Adrenal gland (tissue), 12 donors: ENCODE measurements around the gene PGS1. TPM values are rescaled to one million over a fixed set of nuclear protein-coding genes. Genes with fewer than 3 reads are reported as not detected.

Experiments used
- DNase-seq, 7 donors: peaks; one replicate each; pipeline ENCODE4 v3.0.0-alpha.2; 2019 to 2020
- H3K27ac ChIP-seq, 5 donors: fragments of 200-600 bp; sonication (generic) in 4 of 5; 1 replicate in 3 of 5; 2 replicates in 2 of 5; pipeline versions ENCODE4 v1.5.1 to v1.8.0; 2016 to 2020; ENCODE audit warnings: mild to moderate bottlenecking in 1 of 5
- H3K27me3 ChIP-seq: fragments of 200-600 bp; 2 replicates; pipeline ENCODE4 v1.8.0; 2021
- H3K36me3 ChIP-seq, 2 donors: fragments of 200-600 bp; replicated peaks in 1 of 2; 1 replicate in 1 of 2; 2 replicates in 1 of 2; pipeline versions ENCODE4 v1.5.1 to v1.8.0; 2018 to 2022
- H3K4me1 ChIP-seq, 2 donors: fragments of 200-600 bp; replicated peaks in 1 of 2; 1 replicate in 1 of 2; 2 replicates in 1 of 2; pipeline versions ENCODE4 v1.5.1 to v1.8.0; 2018 to 2021
- H3K4me3 ChIP-seq, 4 donors: fragments of 200-600 bp; sonication (generic) in 3 of 4; one replicate each; pipeline ENCODE4 v1.5.1; 2016 to 2018
- H3K9me3 ChIP-seq, 3 donors: fragments of 200-600 bp; sonication (generic) in 1 of 3; replicated peaks in 1 of 3; 1 replicate in 2 of 3; 2 replicates in 1 of 3; pipeline versions ENCODE4 v1.5.1 to v1.8.0; 2016 to 2021
- POLR2A ChIP-seq, 2 donors: fragments of 450-650 bp; IDR thresholded peaks; one replicate each; pipeline ENCODE4 v1.6.1; 2017; ENCODE audit warnings: antibody characterized with exemption in 2 of 2, mild to moderate bottlenecking in 2 of 2, moderate library complexity in 1 of 2
- WGBS, 4 donors: extraction: QIAGEN DNeasy Blood & Tissue Kit in 2 of 4; methylation state at CpG; one replicate each; pipeline versions ENCODE4 v1.1.5 to v1.1.7; 2013 to 2017; 5-methylcytosine and 5-hydroxymethylcytosine counted together
- intact Hi-C, 2 donors: fragments of 100-400 bp; cut with DNase I; formaldehyde crosslinking; loops; one replicate each; pipeline versions ENCODE4 v1.14.1 to v1.15.0; 2022 to 2023
- polyA plus RNA-seq, 3 donors: library from polyadenylated mRNA; stranded (reverse); fragments of 200-250 nt in 2 of 3; fragments of 350-450 nt in 1 of 3; fragmentation: Illumina TruSeq in 1 of 3; extraction: RNeasy Lipid Tissue Mini Kit (QIAGEN cat#74804) in 1 of 3; gene quantifications; one replicate each; pipeline ENCODE4 v1.2.3, GENCODE V29; 2013 to 2014
- total RNA-seq, 9 donors: library from RNA; depleted of rRNA in 4 of 9; stranded (reverse); fragments of >200 nt in 4 of 9; fragments of 120-200 nt in 1 of 9; fragmentation: NEBNext Ultra II Directional in 1 of 9; extraction: Animal tissue kit (Norgen Biotek cat#: 25700) in 1 of 9; gene quantifications; one replicate each; pipeline versions ENCODE4 v1.1.0 to v1.2.4, GENCODE V29; 2013 to 2023
- TF ChIP-seq, protein P1 (sequence below), 6 experiments: fragments of 450-650 bp in 4 of 6; fragments of 200-600 bp in 2 of 6; sonication (generic) in 1 of 6; IDR thresholded peaks; 1 replicate in 5 of 6; 2 replicates in 1 of 6; pipeline versions ENCODE4 v1.5.1 to v1.8.0; 2016 to 2021; ENCODE audit warnings: antibody characterized with exemption in 6 of 6, mild to moderate bottlenecking in 2 of 6, moderate library complexity in 1 of 6
- donor health status: healthy with polysubstance abuse.
- donor health status: Bipolar disorder and iron deficiency.
- donor health status: DM: yes; HTN: yes; CAD: no.
- donor health status: DM: no; HTN: no; CAD: no.
- donor health status: DM: no; HTN: no; CAD: no.
- donor health status: DM: yes; HTN: yes; CAD: no.

Gene PGS1
- total and polyA plus RNA-seq, 12 donors: 11.9 to 64.5 (median 31.0) TPM

DNA sequence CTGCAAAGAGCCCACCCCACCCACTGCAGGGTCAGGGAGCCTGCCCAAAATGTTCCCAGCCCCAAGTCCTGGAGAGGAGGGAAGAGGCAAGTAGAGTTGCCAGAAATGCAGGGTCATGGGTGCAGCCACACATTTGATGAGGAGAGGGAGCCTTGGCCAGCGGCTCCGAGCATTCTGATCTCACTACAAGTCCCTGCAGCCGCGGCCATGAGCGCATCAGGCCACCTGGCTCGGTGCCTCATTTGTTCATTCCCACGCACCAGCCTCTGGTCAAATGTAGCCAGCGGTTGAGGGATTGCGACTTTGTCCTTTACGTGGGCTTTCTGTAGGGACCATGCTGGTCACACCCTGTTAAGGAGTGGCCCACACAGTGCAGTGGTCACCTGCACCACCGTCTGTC, 48.7 kb downstream of the PGS1 start:
- no peaks in the 10 kb centered on the region for H3K27me3 ChIP-seq
- intact Hi-C loops: no loop called here
- H3K9me3 ChIP-seq: no peaks in the 10 kb centered on the region
- H3K4me3 ChIP-seq: no peak overlapping the region
- no peak for DNase-seq
- peaks cover 0 to 38% of the 10 kb centered on the region in 2 donors for H3K36me3 ChIP-seq
- TF ChIP-seq, protein P1, sequence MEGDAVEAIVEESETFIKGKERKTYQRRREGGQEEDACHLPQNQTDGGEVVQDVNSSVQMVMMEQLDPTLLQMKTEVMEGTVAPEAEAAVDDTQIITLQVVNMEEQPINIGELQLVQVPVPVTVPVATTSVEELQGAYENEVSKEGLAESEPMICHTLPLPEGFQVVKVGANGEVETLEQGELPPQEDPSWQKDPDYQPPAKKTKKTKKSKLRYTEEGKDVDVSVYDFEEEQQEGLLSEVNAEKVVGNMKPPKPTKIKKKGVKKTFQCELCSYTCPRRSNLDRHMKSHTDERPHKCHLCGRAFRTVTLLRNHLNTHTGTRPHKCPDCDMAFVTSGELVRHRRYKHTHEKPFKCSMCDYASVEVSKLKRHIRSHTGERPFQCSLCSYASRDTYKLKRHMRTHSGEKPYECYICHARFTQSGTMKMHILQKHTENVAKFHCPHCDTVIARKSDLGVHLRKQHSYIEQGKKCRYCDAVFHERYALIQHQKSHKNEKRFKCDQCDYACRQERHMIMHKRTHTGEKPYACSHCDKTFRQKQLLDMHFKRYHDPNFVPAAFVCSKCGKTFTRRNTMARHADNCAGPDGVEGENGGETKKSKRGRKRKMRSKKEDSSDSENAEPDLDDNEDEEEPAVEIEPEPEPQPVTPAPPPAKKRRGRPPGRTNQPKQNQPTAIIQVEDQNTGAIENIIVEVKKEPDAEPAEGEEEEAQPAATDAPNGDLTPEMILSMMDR (IDR thresholded peaks at IDR 0.05): no peak
- TF ChIP-seq POLR2A (IDR thresholded peaks at IDR 0.05): no peak
- no peak overlapping the region for H3K27ac ChIP-seq
- 92 to 95% (median 94%) methylated on average over 11 of the region's 11 CpGs for WGBS, 4 donors
- H3K4me1 ChIP-seq: no peaks in the 10 kb centered on the region

DNA sequence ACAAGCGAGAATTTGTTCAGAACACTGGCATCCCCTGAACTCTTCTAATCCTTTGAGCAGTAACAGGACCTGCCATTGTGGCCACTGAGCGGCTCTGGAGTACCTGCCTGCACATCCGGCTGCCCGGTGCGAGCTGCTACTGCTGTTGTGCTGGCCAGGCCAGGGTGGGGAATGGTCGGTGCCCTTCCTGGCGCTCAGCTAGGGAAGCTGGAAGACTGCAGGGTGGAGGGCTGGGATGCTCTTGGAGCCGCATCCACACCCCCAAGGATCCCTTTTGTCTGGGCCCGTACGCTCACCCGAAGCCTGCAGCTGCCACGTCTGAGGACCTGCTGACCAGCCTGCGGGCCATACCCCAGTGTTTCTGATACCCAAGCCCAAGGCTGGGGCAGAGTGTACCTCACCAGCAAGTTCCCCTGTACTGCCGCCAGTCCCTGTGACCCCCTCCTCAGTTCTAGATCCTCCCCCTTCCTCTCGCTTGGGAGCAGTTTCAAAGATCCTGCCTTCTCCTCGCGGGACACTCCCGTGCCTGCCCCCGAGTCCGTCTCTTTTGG, 49.7 kb downstream of the PGS1 start:
- no peaks in the 10 kb centered on the region for H3K9me3 ChIP-seq
- H3K27ac ChIP-seq: no peak overlapping the region
- DNase-seq: no peak
- H3K4me1 ChIP-seq: no peaks in the 10 kb centered on the region
- H3K4me3 ChIP-seq: no peak overlapping the region
- no peaks in the 10 kb centered on the region for H3K27me3 ChIP-seq
- peaks cover 0 to 38% of the 10 kb centered on the region in 2 donors for H3K36me3 ChIP-seq
- TF ChIP-seq, protein P1 (IDR thresholded peaks at IDR 0.05): no peak
- no peak for TF ChIP-seq POLR2A (IDR thresholded peaks at IDR 0.05)
- 88 to 94% (median 90%) methylated on average over 8 to 20 of the region's 20 CpGs for WGBS, 4 donors
- intact Hi-C loops: no loop called here

DNA sequence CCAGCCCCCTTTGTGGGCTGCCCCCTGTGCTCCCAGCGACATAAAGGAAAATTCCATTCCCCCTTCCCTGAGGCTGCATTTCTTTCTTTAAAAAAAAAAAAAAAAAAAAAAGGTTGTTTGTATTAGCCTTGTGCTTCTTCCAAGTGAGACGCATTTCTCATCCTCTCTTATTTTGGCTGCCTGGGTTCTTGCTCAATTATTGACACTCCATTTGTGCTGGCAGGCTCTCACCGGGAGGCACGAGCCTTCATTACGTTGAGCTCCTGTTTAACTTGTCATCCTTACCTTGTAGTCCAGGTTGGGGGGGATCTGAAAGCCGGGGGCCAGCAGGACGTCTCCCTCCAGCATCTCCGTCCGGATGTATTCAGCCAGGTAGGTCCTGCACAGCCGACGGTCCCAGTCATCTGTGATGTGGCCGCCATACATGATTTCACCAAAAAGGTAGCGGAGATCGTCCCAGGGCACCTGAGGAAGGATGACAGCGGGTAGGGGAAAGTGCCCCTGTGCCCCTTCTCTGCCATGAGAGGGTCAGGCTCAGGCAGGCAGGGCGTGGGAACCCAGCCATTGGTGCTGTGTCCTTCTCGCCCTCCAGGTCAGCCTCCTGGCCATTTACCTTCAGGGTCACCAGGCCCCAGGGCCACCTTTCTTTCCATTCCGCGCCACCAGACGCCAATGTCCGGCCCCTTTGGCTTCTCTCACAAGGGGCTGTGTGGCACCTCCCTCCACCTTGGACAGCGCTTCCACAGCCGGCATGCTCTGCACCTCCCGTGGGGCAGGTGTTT, 50.6 kb downstream of the PGS1 start:
- TF ChIP-seq POLR2A (IDR thresholded peaks at IDR 0.05): no peak
- TF ChIP-seq, protein P1 (IDR thresholded peaks at IDR 0.05): no peak
- no peak overlapping the region for H3K27ac ChIP-seq

DNA sequence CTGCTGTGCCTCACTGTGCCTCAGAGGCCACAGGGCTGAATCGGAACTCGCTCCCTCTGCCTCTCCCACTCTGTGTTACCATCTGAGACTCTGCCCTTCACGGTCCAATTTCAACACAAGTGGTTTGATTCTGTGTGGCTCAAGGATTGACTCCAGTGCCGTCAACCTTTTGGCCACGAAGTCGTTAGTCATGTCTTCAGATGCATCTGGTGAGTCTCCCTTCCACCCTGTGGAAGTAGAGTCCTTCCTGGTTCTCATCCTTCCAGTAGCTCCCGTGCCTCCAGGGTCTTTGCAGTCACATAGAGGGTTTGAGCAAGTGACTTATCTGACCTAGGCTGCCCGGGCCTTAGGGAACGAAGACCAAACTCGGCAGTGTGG, 51.2 kb downstream of the PGS1 start:
- TF ChIP-seq POLR2A (IDR thresholded peaks at IDR 0.05): no peak
- TF ChIP-seq, protein P1 (IDR thresholded peaks at IDR 0.05): no peak
- 71 to 85% (median 81%) methylated on average over 10 of the region's 10 CpGs for WGBS, 4 donors
- H3K4me3 ChIP-seq: no peak overlapping the region
- H3K4me1 ChIP-seq: no peaks in the 10 kb centered on the region
- no peak for DNase-seq
- peaks cover 0 to 23% of the 10 kb centered on the region in 2 donors for H3K36me3 ChIP-seq
- H3K9me3 ChIP-seq: no peaks in the 10 kb centered on the region
- H3K27me3 ChIP-seq: no peaks in the 10 kb centered on the region
- no peak overlapping the region for H3K27ac ChIP-seq
- intact Hi-C loops: no loop called here

More for the DNA sequence above, 50.6 kb downstream of the PGS1 start:
- Histone ChIP-seq H3K4me1 (no peaks in the 10 kb centered on the region), H3K27me3 (no peaks in the 10 kb centered on the region), H3K4me3 (no peak overlapping the region), H3K9me3 (no peaks in the 10 kb centered on the region), H3K36me3 (peaks cover 0 to 29% of the 10 kb centered on the region in 2 donors)
- DNase-seq: no peak
- 84 to 90% (median 86%) methylated on average over 23 to 24 of the region's 24 CpGs for WGBS, 4 donors
- intact Hi-C loops: no loop called here
